ENCODE data around the gene IL2RA.

- no peak for TF ChIP-seq CTCF (conservative IDR thresholded peaks at IDR 0.05)
- TF ChIP-seq ZFX (IDR thresholded peaks at IDR 0.05): no peak
Measured at GRCh38 chr10:6035101-6035834, 26.9 kb downstream of the IL2RA start.

Data from C4-2B (cell line).